HepG2 (cell line): Measurements from ENCODE around the gene MBTPS1. TPM values are rescaled to one million over a fixed set of nuclear protein-coding genes. Genes with fewer than 3 reads are reported as not detected.

Source experiments
- ASH2L ChIP-seq: fragments of 300-600, 200-600 bp; sonication (generic); IDR thresholded peaks from 2 replicates; pipeline ENCODE4 v1.7.0; 2017; ENCODE audit warnings: low read depth, mild to moderate bottlenecking, moderate library complexity, mixed read lengths, low read length; ENCODE audit not compliant: insufficient read length
- BORCS8-MEF2B ChIP-seq: sonication (generic); formaldehyde crosslinking; IDR thresholded peaks from 2 replicates; pipeline ENCODE4 v1.8.0; 2022; ENCODE audit warnings: mild to moderate bottlenecking, missing genetic modification reagents
- BRCA1 ChIP-seq: sonication (generic); formaldehyde crosslinking; IDR thresholded peaks from 2 replicates; pipeline ENCODE4 v1.4.0; 2020; ENCODE audit warnings: missing genetic modification reagents
- CEBPG ChIP-seq: IDR thresholded peaks from 2 replicates; pipeline ENCODE4 v1.6.1; 2016
- EEA1 ChIP-seq: sonication (generic); formaldehyde crosslinking; IDR thresholded peaks from 2 replicates; pipeline ENCODE4 v1.5.1; 2020; ENCODE audit warnings: mild to moderate bottlenecking, missing genetic modification reagents, borderline replicate concordance
- KDM5A ChIP-seq: fragments of 200-600 bp; sonication (generic); IDR thresholded peaks from 2 replicates; pipeline ENCODE4 v1.7.0; 2018; ENCODE audit warnings: antibody characterized with exemption, mild to moderate bottlenecking, low read length, borderline replicate concordance
- PRPF4 ChIP-seq: fragments of 200-400 bp; formaldehyde crosslinking; IDR thresholded peaks from 2 replicates; pipeline ENCODE4 v1.6.1; 2016; ENCODE audit warnings: low read length, low read depth; ENCODE audit not compliant: poor library complexity, severe bottlenecking
- TAF1 ChIP-seq: sonication (generic); formaldehyde crosslinking; IDR thresholded peaks from 2 replicates; pipeline ENCODE4 v1.4.0; 2020; ENCODE audit warnings: missing genetic modification reagents
- TEAD3 ChIP-seq: optimal IDR thresholded peaks from 2 replicates; pipeline ENCODE3; 2016; ENCODE audit warnings: borderline replicate concordance
- THAP9 ChIP-seq: sonication (generic); formaldehyde crosslinking; IDR thresholded peaks from 2 replicates; pipeline ENCODE4; 2020; ENCODE audit warnings: missing genetic modification reagents, mild to moderate bottlenecking, borderline replicate concordance
- ZFP36 ChIP-seq: fragments of 150-350 bp; IDR thresholded peaks from 2 replicates; pipeline ENCODE4 v1.6.1; 2018; ENCODE audit warnings: borderline replicate concordance, low read length, low read depth; ENCODE audit not compliant: partially characterized antibody
- ZMYM2 ChIP-seq: sonication (generic); formaldehyde crosslinking; IDR thresholded peaks from 2 replicates; pipeline ENCODE4 v1.8.0; 2022; ENCODE audit warnings: mild to moderate bottlenecking, missing genetic modification reagents
- ZNF10 ChIP-seq: sonication (generic); formaldehyde crosslinking; IDR thresholded peaks from 2 replicates; pipeline ENCODE4 v1.4.0; 2020; ENCODE audit warnings: mild to moderate bottlenecking, low read depth, missing genetic modification reagents, borderline replicate concordance
- ZNF33A ChIP-seq: sonication (generic); formaldehyde crosslinking; IDR thresholded peaks from 2 replicates; pipeline ENCODE4 v1.5.1; 2020; ENCODE audit warnings: missing genetic modification reagents, mild to moderate bottlenecking, moderate library complexity, borderline replicate concordance
- ZNF343 ChIP-seq: sonication (generic); formaldehyde crosslinking; IDR thresholded peaks from 2 replicates; pipeline ENCODE4 v1.4.0; 2020; ENCODE audit warnings: mild to moderate bottlenecking, missing genetic modification reagents
- ZNF784 ChIP-seq: sonication (generic); formaldehyde crosslinking; IDR thresholded peaks from 2 replicates; pipeline ENCODE4 v1.5.1; 2020; ENCODE audit warnings: missing genetic modification reagents, mild to moderate bottlenecking, borderline replicate concordance
- ZSCAN22 ChIP-seq: sonication (generic); formaldehyde crosslinking; IDR thresholded peaks from 2 replicates; pipeline ENCODE4 v1.4.0; 2020; ENCODE audit warnings: mild to moderate bottlenecking, missing genetic modification reagents
- ZSCAN29 ChIP-seq: sonication (generic); formaldehyde crosslinking; conservative IDR thresholded peaks from 2 replicates; pipeline ENCODE4 v1.4.0; 2020; ENCODE audit warnings: mild to moderate bottlenecking, missing genetic modification reagents
- ZSCAN31 ChIP-seq: sonication (generic); formaldehyde crosslinking; IDR thresholded peaks from 2 replicates; pipeline ENCODE4 v1.5.0; 2020; ENCODE audit warnings: low read depth, mild to moderate bottlenecking, missing genetic modification reagents
- polyA plus RNA-seq, 8 experiments: library from polyadenylated mRNA; depleted of rRNA in 3 of 8; stranded (reverse) in 7 of 8; unstranded in 1 of 8; fragments of >200 nt; fragmentation: Illumina TruSeq in 4 of 8; extraction: Trizol in 4 of 8; gene quantifications; 2 replicates each; pipeline versions ENCODE4 v1.2.1 to v1.2.3, GENCODE V29; 2011 to 2016; ENCODE audit warnings: low read depth in 4 of 8, missing spikeins in 1 of 8, mixed read lengths in 1 of 8; ENCODE audit not compliant: insufficient read depth in 1 of 8
- total RNA-seq, 5 experiments: library from RNA; depleted of rRNA; stranded (reverse); fragments of >200 nt; fragmentation: Illumina TruSeq; extraction: Trizol; gene quantifications; 2 replicates each; pipeline ENCODE4 v1.2.3, GENCODE V29; 2016; ENCODE audit warnings: low read depth in 1 of 5
- TF ChIP-seq, protein P1 (sequence below): sonication (generic); formaldehyde crosslinking; IDR thresholded peaks from 2 replicates; pipeline ENCODE4 v1.5.0; 2020; ENCODE audit warnings: mild to moderate bottlenecking, low read depth, missing genetic modification reagents, borderline replicate concordance
- TF ChIP-seq, protein P2 (sequence below): sonication (generic); formaldehyde crosslinking; IDR thresholded peaks from 2 replicates; pipeline ENCODE4 v1.5.0; 2020; ENCODE audit warnings: mild to moderate bottlenecking, missing genetic modification reagents
- TF ChIP-seq, protein P3 (sequence below): sonication (generic); formaldehyde crosslinking; IDR thresholded peaks from 2 replicates; pipeline ENCODE4 v1.8.0; 2022; ENCODE audit warnings: mild to moderate bottlenecking, missing genetic modification reagents, borderline replicate concordance

The MBTPS1 gene
- total and polyA plus RNA-seq, 2 of the 13 experiments (the other 11 are each of a cell fraction or from before 2014, with no cell fraction given), result 56.7 to 91.3 TPM

- TF ChIP-seq, protein P1, sequence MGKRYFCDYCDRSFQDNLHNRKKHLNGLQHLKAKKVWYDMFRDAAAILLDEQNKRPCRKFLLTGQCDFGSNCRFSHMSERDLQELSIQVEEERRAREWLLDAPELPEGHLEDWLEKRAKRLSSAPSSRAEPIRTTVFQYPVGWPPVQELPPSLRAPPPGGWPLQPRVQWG (CRISPR knock-in tag), result no peak
- no peak for TF ChIP-seq ZSCAN22 (CRISPR knock-in tag)
- no peak for TF ChIP-seq TAF1 (CRISPR knock-in tag)
- peak; percentile 21 for TF ChIP-seq TEAD3 (CRISPR knock-in tag)
- TF ChIP-seq KDM5A, result no peak
- no peak for TF ChIP-seq ZFP36
- TF ChIP-seq, protein P2, sequence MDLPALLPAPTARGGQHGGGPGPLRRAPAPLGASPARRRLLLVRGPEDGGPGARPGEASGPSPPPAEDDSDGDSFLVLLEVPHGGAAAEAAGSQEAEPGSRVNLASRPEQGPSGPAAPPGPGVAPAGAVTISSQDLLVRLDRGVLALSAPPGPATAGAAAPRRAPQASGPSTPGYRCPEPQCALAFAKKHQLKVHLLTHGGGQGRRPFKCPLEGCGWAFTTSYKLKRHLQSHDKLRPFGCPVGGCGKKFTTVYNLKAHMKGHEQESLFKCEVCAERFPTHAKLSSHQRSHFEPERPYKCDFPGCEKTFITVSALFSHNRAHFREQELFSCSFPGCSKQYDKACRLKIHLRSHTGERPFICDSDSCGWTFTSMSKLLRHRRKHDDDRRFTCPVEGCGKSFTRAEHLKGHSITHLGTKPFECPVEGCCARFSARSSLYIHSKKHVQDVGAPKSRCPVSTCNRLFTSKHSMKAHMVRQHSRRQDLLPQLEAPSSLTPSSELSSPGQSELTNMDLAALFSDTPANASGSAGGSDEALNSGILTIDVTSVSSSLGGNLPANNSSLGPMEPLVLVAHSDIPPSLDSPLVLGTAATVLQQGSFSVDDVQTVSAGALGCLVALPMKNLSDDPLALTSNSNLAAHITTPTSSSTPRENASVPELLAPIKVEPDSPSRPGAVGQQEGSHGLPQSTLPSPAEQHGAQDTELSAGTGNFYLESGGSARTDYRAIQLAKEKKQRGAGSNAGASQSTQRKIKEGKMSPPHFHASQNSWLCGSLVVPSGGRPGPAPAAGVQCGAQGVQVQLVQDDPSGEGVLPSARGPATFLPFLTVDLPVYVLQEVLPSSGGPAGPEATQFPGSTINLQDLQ (CRISPR knock-in tag), result no peak
- TF ChIP-seq BRCA1, result no peak
- no peak for TF ChIP-seq ZMYM2 (CRISPR knock-in tag)
- TF ChIP-seq, protein P3, sequence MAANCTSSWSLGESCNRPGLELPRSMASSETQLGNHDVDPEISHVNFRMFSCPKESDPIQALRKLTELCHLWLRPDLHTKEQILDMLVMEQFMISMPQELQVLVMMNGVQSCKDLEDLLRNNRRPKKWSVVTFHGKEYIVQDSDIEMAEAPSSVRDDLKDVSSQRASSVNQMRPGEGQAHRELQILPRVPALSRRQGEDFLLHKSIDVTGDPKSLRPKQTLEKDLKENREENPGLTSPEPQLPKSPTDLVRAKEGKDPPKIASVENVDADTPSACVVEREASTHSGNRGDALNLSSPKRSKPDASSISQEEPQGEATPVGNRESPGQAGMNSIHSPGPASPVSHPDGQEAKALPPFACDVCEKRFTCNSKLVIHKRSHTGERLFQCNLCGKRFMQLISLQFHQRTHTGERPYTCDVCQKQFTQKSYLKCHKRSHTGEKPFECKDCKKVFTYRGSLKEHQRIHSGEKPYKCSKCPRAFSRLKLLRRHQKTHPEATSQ (CRISPR knock-in tag), result no peak
- no peak for TF ChIP-seq ZNF10
- no peak for TF ChIP-seq BORCS8-MEF2B
- no peak for TF ChIP-seq CEBPG (CRISPR knock-in tag)
- TF ChIP-seq EEA1 (CRISPR knock-in tag), result no peak
- TF ChIP-seq ZNF343 (CRISPR knock-in tag), result no peak
- TF ChIP-seq ZSCAN29 (CRISPR knock-in tag), result 0 out of 2 replicates have a peak, but pooled peaks have one; percentile 40
- TF ChIP-seq THAP9 (CRISPR knock-in tag), result no peak
- TF ChIP-seq ZSCAN31 (CRISPR knock-in tag), result no peak; the same call in 1 of the 2 replicates
- peak; percentile 55 for TF ChIP-seq ASH2L
- no peak for TF ChIP-seq PRPF4
- TF ChIP-seq ZNF784 (CRISPR knock-in tag), result no peak
- TF ChIP-seq ZNF33A (CRISPR knock-in tag), result no peak
These were observed 24.5 kb upstream of the MBTPS1 start (continued) for GRCh38 chr16:84141143-84141670.
